ENCODE data around the gene CPLX3. TPM values are rescaled to one million over a fixed set of nuclear protein-coding genes. Genes with fewer than 3 reads are reported as not detected.

Gene CPLX3
- total and polyA plus RNA-seq, 5 donors from 2014 or later, result 0.35 TPM; not detected in 4

DNA sequence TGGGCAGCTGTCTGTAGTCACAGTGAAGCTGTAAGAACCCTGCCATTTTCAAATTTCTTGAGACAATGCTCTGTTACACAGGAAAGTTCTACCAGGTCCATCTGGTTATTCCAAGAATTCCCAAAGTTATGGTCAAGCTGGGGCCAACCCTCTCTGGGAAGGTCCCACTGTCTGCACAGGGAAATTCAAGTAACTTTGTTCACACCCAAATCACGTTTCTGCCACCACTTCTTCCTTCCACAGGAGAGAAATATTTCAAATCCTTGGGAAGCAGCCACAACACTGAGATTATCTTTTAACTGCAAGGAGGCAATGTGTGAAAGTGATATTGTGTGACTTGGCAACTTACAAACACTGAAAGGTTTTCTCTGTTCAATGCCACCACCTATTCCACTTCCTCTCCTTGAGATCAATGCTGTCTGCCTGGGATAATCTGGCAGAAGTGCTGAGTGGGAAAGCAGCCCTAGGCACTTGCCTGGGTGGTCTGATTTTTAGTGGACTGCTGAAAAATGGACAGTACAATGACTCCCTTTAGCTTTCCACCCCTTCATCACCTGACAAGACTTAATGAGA is 41.1 kb downstream of the CPLX3 start:
- Mint-ChIP-seq H3K27me3 (no peaks in the 10 kb centered on the region), H3K36me3 (peaks cover 30% of the 10 kb centered on the region), H3K27ac (peak overlapping the region; percentile 75 to 92 (median 83)), H3K4me1 (peaks cover 11 to 94% (median 64%) of the 10 kb centered on the region in 4 donors), H3K9me3 (no peaks in the 10 kb centered on the region), H3K4me3 (peak overlapping the region; percentile 63 to 100 (median 84))
- Histone ChIP-seq H3K36me3 (ENCODE audit: control insufficient read depth, insufficient read depth, low read length) (peaks cover 15% of the 10 kb centered on the region), H3K27me3 (ENCODE audit: control insufficient read depth, insufficient read depth, low read length) (no peaks in the 10 kb centered on the region), H3K27ac (ENCODE audit: insufficient read depth, low read length, poor library complexity, severe bottlenecking) (peak overlapping the region; percentile 48), H3K4me1 (ENCODE audit: control insufficient read depth, insufficient read depth, low read length, poor library complexity, severe bottlenecking) (peaks cover 78% of the 10 kb centered on the region), H3K9me3 (ENCODE audit: control insufficient read depth in 2 of 2, low read length in 2 of 2) (no peaks in the 10 kb centered on the region), H3K4me3 (ENCODE audit: low read depth, low read length) (peak overlapping the region; percentile 65)
- DNase-seq (no peak), ATAC-seq (ENCODE audit: low read depth in 2 of 2) (no peak)

DNA sequence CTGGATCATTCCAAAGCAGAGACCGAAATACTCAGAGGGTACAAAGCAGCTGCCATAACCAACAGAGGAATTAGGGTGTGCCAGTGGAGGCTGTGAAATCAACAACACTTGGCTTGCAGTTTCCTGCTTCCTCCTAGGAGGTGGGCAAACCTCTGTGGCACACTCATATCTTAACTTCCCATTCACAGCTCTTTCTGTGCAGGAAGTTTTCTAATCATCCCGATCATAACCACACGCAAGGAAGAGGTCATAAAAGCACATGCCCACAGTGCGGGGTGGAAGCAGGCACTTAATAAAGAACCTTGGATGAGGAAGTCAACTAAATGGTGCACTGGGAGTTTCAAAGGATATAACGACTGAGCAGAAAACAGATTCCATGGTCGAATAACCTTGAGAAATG is 41.6 kb downstream of the CPLX3 start:
- no peaks in the 10 kb centered on the region for H3K27me3 ChIP-seq (ENCODE audit: control insufficient read depth, insufficient read depth, low read length)
- no peaks in the 10 kb centered on the region for H3K27me3 Mint-ChIP-seq
- H3K4me1 ChIP-seq (ENCODE audit: control insufficient read depth, insufficient read depth, low read length, poor library complexity, severe bottlenecking), result peaks cover 79% of the 10 kb centered on the region
- H3K4me3 ChIP-seq (ENCODE audit: low read depth, low read length), result peak overlapping the region; percentile 65
- H3K9me3 ChIP-seq (ENCODE audit: control insufficient read depth in 2 of 2, low read length in 2 of 2), result no peaks in the 10 kb centered on the region
- H3K4me1 Mint-ChIP-seq, result peaks cover 16 to 94% (median 68%) of the 10 kb centered on the region in 4 donors
- H3K27ac ChIP-seq (ENCODE audit: insufficient read depth, low read length, poor library complexity, severe bottlenecking), result peak overlapping the region; percentile 48
- DNase-seq, result peak in 1 of 3 donors; percentile 51
- H3K4me3 Mint-ChIP-seq, result peak overlapping the region; percentile 63 to 100 (median 84)
- ATAC-seq (ENCODE audit: low read depth in 2 of 2), result no peak
- peaks cover 15% of the 10 kb centered on the region for H3K36me3 ChIP-seq (ENCODE audit: control insufficient read depth, insufficient read depth, low read length)
- H3K27ac Mint-ChIP-seq, result peak overlapping the region; percentile 75 to 83 (median 79)
- peaks cover 35% of the 10 kb centered on the region for H3K36me3 Mint-ChIP-seq
- H3K9me3 Mint-ChIP-seq, result no peaks in the 10 kb centered on the region

DNA sequence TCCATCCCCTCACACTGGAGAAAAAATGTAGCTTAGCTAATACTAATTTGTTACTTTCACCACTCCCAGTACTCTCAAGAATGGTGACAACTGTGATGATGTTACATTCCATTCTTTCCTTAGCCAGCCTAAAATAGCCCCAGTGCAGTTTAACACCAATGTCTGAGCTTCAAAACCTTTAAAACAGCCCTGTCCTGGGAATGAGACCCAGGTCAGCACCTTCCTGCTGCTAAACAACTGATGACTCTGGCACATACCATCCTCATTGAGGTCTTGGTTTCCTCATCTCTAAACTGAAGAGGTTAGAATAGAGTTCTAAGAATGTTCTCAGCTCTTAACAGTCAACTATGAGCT is 42.9 kb downstream of the CPLX3 start:
- peaks cover 78% of the 10 kb centered on the region for H3K4me1 ChIP-seq (ENCODE audit: control insufficient read depth, insufficient read depth, low read length, poor library complexity, severe bottlenecking)
- DNase-seq (no peak), ATAC-seq (ENCODE audit: low read depth in 2 of 2) (no peak)
- peak overlapping the region; percentile 72 for H3K4me3 ChIP-seq (ENCODE audit: low read depth, low read length)
- Mint-ChIP-seq H3K4me3 (peak overlapping the region; percentile 97 to 100 (median 98)), H3K36me3 (peaks cover 33% of the 10 kb centered on the region), H3K27me3 (no peaks in the 10 kb centered on the region), H3K9me3 (no peaks in the 10 kb centered on the region), H3K27ac (peak overlapping the region; percentile 32 to 90 (median 70)), H3K4me1 (peaks cover 11 to 94% (median 62%) of the 10 kb centered on the region in 4 donors)
- H3K9me3 ChIP-seq (ENCODE audit: control insufficient read depth in 2 of 2, low read length in 2 of 2), result no peaks in the 10 kb centered on the region
- H3K27ac ChIP-seq (ENCODE audit: insufficient read depth, low read length, poor library complexity, severe bottlenecking), result peak overlapping the region; percentile 63
- peaks cover 14% of the 10 kb centered on the region for H3K36me3 ChIP-seq (ENCODE audit: control insufficient read depth, insufficient read depth, low read length)
- H3K27me3 ChIP-seq (ENCODE audit: control insufficient read depth, insufficient read depth, low read length), result no peaks in the 10 kb centered on the region

DNA sequence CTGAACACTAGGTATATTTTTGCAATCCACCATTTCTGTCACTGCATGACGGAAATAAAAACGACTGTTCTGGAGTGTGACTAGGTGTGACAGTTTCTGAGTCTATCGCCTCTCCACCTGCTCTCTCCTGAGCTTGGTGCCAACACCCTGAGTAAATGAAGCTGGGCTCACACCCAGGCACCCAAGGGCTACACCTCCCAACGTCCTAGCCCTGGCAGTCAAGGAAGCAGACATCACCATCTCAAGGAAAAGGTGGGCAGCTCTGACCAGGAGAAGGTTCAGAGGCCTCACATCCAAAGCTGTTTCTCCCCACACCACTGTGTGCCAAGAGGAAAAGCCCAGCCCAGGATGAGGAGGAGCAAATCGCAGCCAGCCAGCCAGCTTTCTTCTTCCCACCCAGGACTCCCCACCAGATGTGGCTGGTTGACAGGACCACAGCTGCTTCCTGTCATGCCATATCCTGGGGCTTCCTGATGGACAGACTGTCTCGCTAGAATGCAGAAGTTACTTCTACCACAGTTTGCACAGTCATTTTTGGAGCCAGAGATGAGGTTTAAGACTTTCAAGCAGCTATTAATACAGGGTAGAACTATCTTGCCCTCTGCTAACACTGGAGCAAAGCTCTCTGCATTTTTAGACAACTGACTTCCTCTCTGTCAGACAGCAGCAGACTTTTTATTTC is 43.4 kb downstream of the CPLX3 start:
- H3K27me3 Mint-ChIP-seq, result no peaks in the 10 kb centered on the region
- Histone ChIP-seq H3K27ac (ENCODE audit: insufficient read depth, low read length, poor library complexity, severe bottlenecking) (peak overlapping the region; percentile 63), H3K4me1 (ENCODE audit: control insufficient read depth, insufficient read depth, low read length, poor library complexity, severe bottlenecking) (peaks cover 78% of the 10 kb centered on the region), H3K36me3 (ENCODE audit: control insufficient read depth, insufficient read depth, low read length) (peaks cover 12% of the 10 kb centered on the region), H3K27me3 (ENCODE audit: control insufficient read depth, insufficient read depth, low read length) (no peaks in the 10 kb centered on the region), H3K4me3 (ENCODE audit: low read depth, low read length) (peak overlapping the region; percentile 72), H3K9me3 (ENCODE audit: control insufficient read depth in 2 of 2, low read length in 2 of 2) (no peaks in the 10 kb centered on the region)
- H3K36me3 Mint-ChIP-seq, result peaks cover 31% of the 10 kb centered on the region
- ATAC-seq (ENCODE audit: low read depth in 2 of 2), result peak in 1 of 2 donors; percentile 3
- H3K4me1 Mint-ChIP-seq, result peaks cover 11 to 89% (median 58%) of the 10 kb centered on the region in 4 donors
- peak overlapping the region; percentile 32 to 90 (median 75) for H3K27ac Mint-ChIP-seq
- H3K4me3 Mint-ChIP-seq, result peak overlapping the region; percentile 97 to 100 (median 98)
- no peaks in the 10 kb centered on the region for H3K9me3 Mint-ChIP-seq
- peak in 1 of 3 donors; percentile 72 for DNase-seq

DNA sequence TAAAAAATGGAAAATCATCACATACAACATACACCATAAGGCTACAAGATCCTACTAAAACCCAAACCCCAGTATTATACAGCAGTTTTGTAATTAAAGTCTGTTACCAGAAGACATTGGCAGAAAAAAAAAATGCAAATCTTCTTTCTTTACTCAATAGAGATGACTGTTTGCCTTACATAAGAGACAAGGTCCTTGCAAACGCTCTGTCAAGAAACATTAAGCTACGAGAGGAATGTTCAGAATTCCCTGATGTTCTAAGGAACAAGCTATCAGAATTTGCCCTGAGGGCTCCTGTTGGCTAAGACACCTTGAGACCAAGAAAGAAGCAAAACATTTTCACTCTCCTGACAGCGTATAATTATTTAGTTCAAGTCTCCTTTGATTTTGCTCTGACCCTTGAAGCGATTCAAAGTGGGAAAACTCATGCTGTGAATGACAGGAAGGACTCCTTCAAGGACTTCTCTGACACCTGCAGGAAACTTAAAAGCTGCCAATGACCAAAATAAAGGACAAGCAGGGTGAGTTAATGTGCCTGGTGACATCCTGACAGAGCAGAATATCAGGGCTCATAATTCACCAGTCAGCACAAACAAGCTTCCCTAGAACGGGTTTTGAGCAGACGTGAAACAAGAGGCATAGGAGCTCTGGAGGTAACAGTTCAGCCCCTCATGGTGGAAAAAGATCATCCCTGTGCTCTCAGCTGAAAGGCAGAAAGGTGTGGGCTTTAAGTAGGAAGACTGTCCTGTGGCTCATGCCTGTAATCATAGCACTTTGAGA is 44.2 kb downstream of the CPLX3 start:
- ATAC-seq (ENCODE audit: low read depth in 2 of 2) (no peak), DNase-seq (no peak)
- Histone ChIP-seq H3K4me3 (ENCODE audit: low read depth, low read length) (peak overlapping the region; percentile 72), H3K27me3 (ENCODE audit: control insufficient read depth, insufficient read depth, low read length) (no peaks in the 10 kb centered on the region), H3K36me3 (ENCODE audit: control insufficient read depth, insufficient read depth, low read length) (peaks cover 12% of the 10 kb centered on the region), H3K27ac (ENCODE audit: insufficient read depth, low read length, poor library complexity, severe bottlenecking) (peak overlapping the region; percentile 63), H3K9me3 (ENCODE audit: control insufficient read depth in 2 of 2, low read length in 2 of 2) (no peaks in the 10 kb centered on the region), H3K4me1 (ENCODE audit: control insufficient read depth, insufficient read depth, low read length, poor library complexity, severe bottlenecking) (peaks cover 76% of the 10 kb centered on the region)
- peaks cover 27% of the 10 kb centered on the region for H3K36me3 Mint-ChIP-seq
- no peaks in the 10 kb centered on the region for H3K27me3 Mint-ChIP-seq
- H3K4me3 Mint-ChIP-seq, result peak overlapping the region; percentile 97 to 100 (median 98)
- H3K27ac Mint-ChIP-seq, result peak overlapping the region; percentile 76 to 90 (median 83)
- no peaks in the 10 kb centered on the region for H3K9me3 Mint-ChIP-seq
- peaks cover 11 to 83% (median 53%) of the 10 kb centered on the region in 4 donors for H3K4me1 Mint-ChIP-seq

DNA sequence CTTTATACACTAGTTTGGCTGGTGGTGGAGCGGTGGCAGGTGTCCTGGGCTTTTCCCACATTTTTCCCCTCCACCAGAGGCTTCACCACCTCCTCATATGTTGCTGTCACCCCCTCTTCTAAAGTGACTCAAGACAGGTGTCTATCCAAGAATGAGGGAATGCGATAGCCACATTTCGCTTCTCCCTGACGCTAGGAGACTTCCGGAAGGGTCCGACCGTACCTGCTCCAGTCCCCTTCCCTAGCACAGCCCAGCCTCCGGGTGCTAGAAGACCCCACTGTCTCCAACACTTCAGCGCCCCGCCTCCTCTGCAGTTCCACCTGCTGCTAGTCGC is 46.2 kb downstream of the CPLX3 start:
- H3K27ac ChIP-seq (ENCODE audit: insufficient read depth, low read length, poor library complexity, severe bottlenecking), result peak overlapping the region; percentile 93
- H3K27me3 ChIP-seq (ENCODE audit: control insufficient read depth, insufficient read depth, low read length), result no peaks in the 10 kb centered on the region
- H3K9me3 ChIP-seq (ENCODE audit: control insufficient read depth in 2 of 2, low read length in 2 of 2), result no peaks in the 10 kb centered on the region
- peak overlapping the region; percentile 97 to 100 (median 98) for H3K4me3 Mint-ChIP-seq
- H3K36me3 ChIP-seq (ENCODE audit: control insufficient read depth, insufficient read depth, low read length), result peaks cover 9% of the 10 kb centered on the region
- DNase-seq (no peak), ATAC-seq (ENCODE audit: low read depth in 2 of 2) (no peak)
- no peaks in the 10 kb centered on the region for H3K9me3 Mint-ChIP-seq
- peak overlapping the region; percentile 94 for H3K4me3 ChIP-seq (ENCODE audit: low read depth, low read length)
- no peaks in the 10 kb centered on the region for H3K27me3 Mint-ChIP-seq
- peaks cover 13% of the 10 kb centered on the region for H3K36me3 Mint-ChIP-seq
- peaks cover 11 to 62% (median 42%) of the 10 kb centered on the region in 4 donors for H3K4me1 Mint-ChIP-seq
- H3K27ac Mint-ChIP-seq, result peak overlapping the region; percentile 96 to 99 (median 96)
- H3K4me1 ChIP-seq (ENCODE audit: control insufficient read depth, insufficient read depth, low read length, poor library complexity, severe bottlenecking), result peaks cover 55% of the 10 kb centered on the region

DNA sequence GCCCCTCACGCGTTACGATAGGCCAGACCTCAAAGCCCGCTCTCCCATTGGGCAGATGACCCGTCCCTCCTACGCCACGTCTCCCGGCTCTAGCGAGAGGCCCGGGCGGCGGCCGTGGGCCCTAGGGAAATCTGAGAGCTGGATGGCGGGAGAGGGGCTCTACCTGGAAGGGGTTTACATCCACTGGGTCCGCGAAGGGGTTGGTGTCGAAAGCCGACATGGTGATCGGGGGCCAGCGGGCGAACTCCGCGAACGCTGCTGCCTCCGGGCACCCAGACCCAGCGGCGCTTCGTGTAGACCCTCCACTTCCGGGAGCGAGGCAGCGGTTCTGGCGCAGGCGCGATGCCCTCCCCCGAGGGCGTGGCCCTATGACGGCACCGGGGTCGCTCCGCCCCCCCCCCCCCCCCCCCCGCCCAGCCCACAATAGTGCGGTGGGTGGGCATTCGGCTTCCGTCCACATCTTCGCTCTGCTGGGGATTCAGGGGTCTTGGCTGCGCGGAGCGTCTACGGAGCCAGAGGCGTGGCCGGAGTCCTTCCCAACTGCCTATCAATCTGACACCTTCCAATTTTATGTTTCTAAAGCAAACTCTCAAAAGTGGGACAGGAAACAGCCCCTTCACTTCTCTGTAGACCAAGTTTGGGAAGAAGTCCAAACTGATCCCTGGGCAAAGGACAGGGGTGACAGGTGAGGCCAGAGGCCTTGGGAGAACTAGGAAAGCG is 46.8 kb downstream of the CPLX3 start, which contains the start of gene SCAMP2:
Gene SCAMP2, minus strand, starts transcription at position 330 of the 720 bp plus-strand sequence. Its CDS starts 110 bp downstream, at position 220.
- Histone ChIP-seq H3K27ac (ENCODE audit: insufficient read depth, low read length, poor library complexity, severe bottlenecking) (peak within 1 kb of the TSS; percentile 93), H3K36me3 (ENCODE audit: control insufficient read depth, insufficient read depth, low read length) (peaks cover 4% of the 10 kb centered on the region), H3K4me1 (ENCODE audit: control insufficient read depth, insufficient read depth, low read length, poor library complexity, severe bottlenecking) (peaks cover 50% of the 10 kb centered on the region), H3K9me3 (ENCODE audit: control insufficient read depth in 2 of 2, low read length in 2 of 2) (no peaks in the 10 kb centered on the region), H3K27me3 (ENCODE audit: control insufficient read depth, insufficient read depth, low read length) (no peaks in the 10 kb centered on the region), H3K4me3 (ENCODE audit: low read depth, low read length) (peak within 1 kb of the TSS; percentile 94)
- H3K27ac Mint-ChIP-seq, result peak within 1 kb of the TSS; percentile 96 to 99 (median 96)
- no peaks in the 10 kb centered on the region for H3K27me3 Mint-ChIP-seq
- peaks cover 0 to under 1% (median 0%) of the 10 kb centered on the region in 7 donors for H3K9me3 Mint-ChIP-seq
- peaks cover 8% of the 10 kb centered on the region for H3K36me3 Mint-ChIP-seq
- ATAC-seq (ENCODE audit: low read depth in 2 of 2) (peak; percentile 93 to 96), DNase-seq (peak; percentile 87 to 96 (median 94))
- peak within 1 kb of the TSS; percentile 97 to 100 (median 98) for H3K4me3 Mint-ChIP-seq
- peaks cover 6 to 57% (median 37%) of the 10 kb centered on the region in 4 donors for H3K4me1 Mint-ChIP-seq
